Measurements from ENCODE around the gene PLEKHM3.

GRCh38 chr2:207784898-207785297 is 240.4 kb downstream of the PLEKHM3 start:
- TF ChIP-seq, protein P1, sequence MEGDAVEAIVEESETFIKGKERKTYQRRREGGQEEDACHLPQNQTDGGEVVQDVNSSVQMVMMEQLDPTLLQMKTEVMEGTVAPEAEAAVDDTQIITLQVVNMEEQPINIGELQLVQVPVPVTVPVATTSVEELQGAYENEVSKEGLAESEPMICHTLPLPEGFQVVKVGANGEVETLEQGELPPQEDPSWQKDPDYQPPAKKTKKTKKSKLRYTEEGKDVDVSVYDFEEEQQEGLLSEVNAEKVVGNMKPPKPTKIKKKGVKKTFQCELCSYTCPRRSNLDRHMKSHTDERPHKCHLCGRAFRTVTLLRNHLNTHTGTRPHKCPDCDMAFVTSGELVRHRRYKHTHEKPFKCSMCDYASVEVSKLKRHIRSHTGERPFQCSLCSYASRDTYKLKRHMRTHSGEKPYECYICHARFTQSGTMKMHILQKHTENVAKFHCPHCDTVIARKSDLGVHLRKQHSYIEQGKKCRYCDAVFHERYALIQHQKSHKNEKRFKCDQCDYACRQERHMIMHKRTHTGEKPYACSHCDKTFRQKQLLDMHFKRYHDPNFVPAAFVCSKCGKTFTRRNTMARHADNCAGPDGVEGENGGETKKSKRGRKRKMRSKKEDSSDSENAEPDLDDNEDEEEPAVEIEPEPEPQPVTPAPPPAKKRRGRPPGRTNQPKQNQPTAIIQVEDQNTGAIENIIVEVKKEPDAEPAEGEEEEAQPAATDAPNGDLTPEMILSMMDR (IDR thresholded peaks at IDR 0.05): no peak
- no peak for TF ChIP-seq POLR2A (IDR thresholded peaks at IDR 0.05)

Measured in adrenal gland (tissue), 5 donors.